Activated T-helper 17 cell treated with anti-CD3 and anti-CD28 coated beads, Interleukin-2, amount 50 U/mL, for 72 hours (primary cell): ENCODE results near the gene RNF212. TPM values are rescaled to one million over a fixed set of nuclear protein-coding genes. Genes with fewer than 3 reads are reported as not detected.
"Not testable (repeated sequence)": the region's sequence is repeated elsewhere in the genome, so short reads cannot be mapped to it uniquely, and the experiment has no call there.

Experiments
- ATAC-seq: fragments of 150-1000 bp; cut with Tn5 transposase; replicated peaks from 2 replicates; pipeline ENCODE4 v1.10.0; 2021; ENCODE audit warnings: mild to moderate bottlenecking, moderate library complexity
- H3K27ac Mint-ChIP-seq: one replicate; pipeline ENCODE4 v1.8.0; 2022; ENCODE audit warnings: mixed read lengths
- H3K27me3 Mint-ChIP-seq: one replicate; pipeline ENCODE4 v1.8.0; 2022; ENCODE audit warnings: mixed read lengths
- H3K36me3 Mint-ChIP-seq: one replicate; pipeline ENCODE4 v1.8.0; 2022; ENCODE audit warnings: low read depth, mild to moderate bottlenecking, mixed read lengths
- H3K4me1 Mint-ChIP-seq: one replicate; pipeline ENCODE4 v1.8.0; 2022; ENCODE audit warnings: mixed read lengths
- H3K4me3 Mint-ChIP-seq: one replicate; pipeline ENCODE4 v1.8.0; 2022; ENCODE audit warnings: mild to moderate bottlenecking, mixed read lengths
- H3K9me3 Mint-ChIP-seq: one replicate; pipeline ENCODE4 v1.8.0; 2022; ENCODE audit warnings: mixed read lengths
- total RNA-seq, 2 donors: library from RNA; stranded (reverse); gene quantifications; one replicate each; pipeline ENCODE4 v1.2.3, GENCODE V29; 2022

RNF212 gene
- total RNA-seq, 2 donors from 2014 or later: 1.3 to 3.7 TPM

GRCh38 chr4:1047106-1047975 lies 66.0 kb downstream of the RNF212 start:
- Mint-ChIP-seq H3K9me3 (no peaks in the 10 kb centered on the region), H3K27me3 (peaks cover 22% of the 10 kb centered on the region), H3K4me3 (no peak overlapping the region), H3K36me3 (peaks cover 5% of the 10 kb centered on the region), H3K27ac (no peak overlapping the region), H3K4me1 (peaks cover 10% of the 10 kb centered on the region)
- no peak for ATAC-seq

- not testable (repeated sequence) for H3K9me3 Mint-ChIP-seq, H3K36me3 Mint-ChIP-seq, H3K4me1 Mint-ChIP-seq, H3K4me3 Mint-ChIP-seq, H3K27ac Mint-ChIP-seq, ATAC-seq
- H3K27me3 Mint-ChIP-seq: peaks cover 18% of the 10 kb centered on the region
Measured at GRCh38 chr4:1046581-1047011, 66.8 kb downstream of the RNF212 start.

GRCh38 chr4:1045595-1046201 lies 67.7 kb downstream of the RNF212 start:
- Mint-ChIP-seq H3K4me1 (peaks cover 10% of the 10 kb centered on the region), H3K9me3 (no peaks in the 10 kb centered on the region), H3K27ac (no peak overlapping the region), H3K27me3 (peaks cover 18% of the 10 kb centered on the region), H3K36me3 (peaks cover 5% of the 10 kb centered on the region), H3K4me3 (no peak overlapping the region)
- ATAC-seq: no peak

GRCh38 chr4:1045193-1045594 lies 68.2 kb downstream of the RNF212 start:
- H3K9me3 Mint-ChIP-seq: no peaks in the 10 kb centered on the region
- H3K36me3 Mint-ChIP-seq: peaks cover 5% of the 10 kb centered on the region
- peaks cover 10% of the 10 kb centered on the region for H3K4me1 Mint-ChIP-seq
- H3K4me3 Mint-ChIP-seq: no peak overlapping the region
- peaks cover 18% of the 10 kb centered on the region for H3K27me3 Mint-ChIP-seq
- H3K27ac Mint-ChIP-seq: no peak overlapping the region
- no peak for ATAC-seq

GRCh38 chr4:1044469-1045192 lies 68.7 kb downstream of the RNF212 start:
- Mint-ChIP-seq H3K27ac (no peak overlapping the region), H3K4me3 (no peak overlapping the region), H3K36me3 (peaks cover 5% of the 10 kb centered on the region), H3K9me3 (no peaks in the 10 kb centered on the region), H3K27me3 (peaks cover 18% of the 10 kb centered on the region), H3K4me1 (peaks cover 10% of the 10 kb centered on the region)
- ATAC-seq: no peak

- H3K9me3 Mint-ChIP-seq: no peaks in the 10 kb centered on the region
- H3K27me3 Mint-ChIP-seq: peaks cover 18% of the 10 kb centered on the region
- peak; percentile 82 for ATAC-seq
- no peak overlapping the region for H3K27ac Mint-ChIP-seq
- no peak overlapping the region for H3K4me3 Mint-ChIP-seq
- H3K36me3 Mint-ChIP-seq: peaks cover 5% of the 10 kb centered on the region
- peaks cover 10% of the 10 kb centered on the region for H3K4me1 Mint-ChIP-seq
Measured at GRCh38 chr4:1043651-1044468, 69.5 kb downstream of the RNF212 start.

- Mint-ChIP-seq H3K4me3 (no peak overlapping the region), H3K36me3 (peaks cover 5% of the 10 kb centered on the region), H3K4me1 (peaks cover 5% of the 10 kb centered on the region), H3K27me3 (peaks cover 13% of the 10 kb centered on the region), H3K27ac (no peak overlapping the region), H3K9me3 (no peaks in the 10 kb centered on the region)
- peak; percentile 10 for ATAC-seq
Measured at GRCh38 chr4:1043162-1043561, 70.2 kb downstream of the RNF212 start.

GRCh38 chr4:1042352-1043055 lies 70.9 kb downstream of the RNF212 start:
- peaks cover 9% of the 10 kb centered on the region for H3K27me3 Mint-ChIP-seq
- H3K9me3 Mint-ChIP-seq: no peaks in the 10 kb centered on the region
- H3K27ac Mint-ChIP-seq: no peak overlapping the region
- H3K4me3 Mint-ChIP-seq: no peak overlapping the region
- no peak for ATAC-seq
- H3K4me1 Mint-ChIP-seq: peaks cover 5% of the 10 kb centered on the region
- H3K36me3 Mint-ChIP-seq: peaks cover 5% of the 10 kb centered on the region

GRCh38 chr4:1041936-1042330 lies 71.4 kb downstream of the RNF212 start:
- H3K4me3 Mint-ChIP-seq: no peak overlapping the region
- no peaks in the 10 kb centered on the region for H3K9me3 Mint-ChIP-seq
- peaks cover 5% of the 10 kb centered on the region for H3K4me1 Mint-ChIP-seq
- H3K36me3 Mint-ChIP-seq: peaks cover 4% of the 10 kb centered on the region
- ATAC-seq: no peak
- H3K27me3 Mint-ChIP-seq: peaks cover 8% of the 10 kb centered on the region
- no peak overlapping the region for H3K27ac Mint-ChIP-seq

- ATAC-seq: no peak
- Mint-ChIP-seq H3K4me3 (no peak overlapping the region), H3K27ac (no peak overlapping the region), H3K36me3 (no peaks in the 10 kb centered on the region), H3K4me1 (peaks cover 5% of the 10 kb centered on the region), H3K9me3 (no peaks in the 10 kb centered on the region), H3K27me3 (peaks cover 4% of the 10 kb centered on the region)
Measured at GRCh38 chr4:1041147-1041935, 72.0 kb downstream of the RNF212 start.

GRCh38 chr4:1040344-1041146 lies 72.8 kb downstream of the RNF212 start:
- no peak for ATAC-seq
- Mint-ChIP-seq H3K27ac (no peak overlapping the region), H3K4me1 (peaks cover 5% of the 10 kb centered on the region), H3K4me3 (no peak overlapping the region), H3K9me3 (no peaks in the 10 kb centered on the region), H3K36me3 (no peaks in the 10 kb centered on the region), H3K27me3 (peaks cover 4% of the 10 kb centered on the region)

GRCh38 chr4:1039493-1040343 lies 73.6 kb downstream of the RNF212 start:
- Mint-ChIP-seq H3K27me3 (peaks cover 4% of the 10 kb centered on the region), H3K4me1 (peaks cover 5% of the 10 kb centered on the region), H3K9me3 (no peaks in the 10 kb centered on the region), H3K4me3 (no peak overlapping the region), H3K36me3 (no peaks in the 10 kb centered on the region), H3K27ac (no peak overlapping the region)
- no peak for ATAC-seq
